ENCODE results near the gene ATXN1. TPM values are rescaled to one million over a fixed set of nuclear protein-coding genes. Genes with fewer than 3 reads are reported as not detected.

The ATXN1 gene
- total RNA-seq, 1 experiment from 2014 or later = 20.8 TPM

DNA sequence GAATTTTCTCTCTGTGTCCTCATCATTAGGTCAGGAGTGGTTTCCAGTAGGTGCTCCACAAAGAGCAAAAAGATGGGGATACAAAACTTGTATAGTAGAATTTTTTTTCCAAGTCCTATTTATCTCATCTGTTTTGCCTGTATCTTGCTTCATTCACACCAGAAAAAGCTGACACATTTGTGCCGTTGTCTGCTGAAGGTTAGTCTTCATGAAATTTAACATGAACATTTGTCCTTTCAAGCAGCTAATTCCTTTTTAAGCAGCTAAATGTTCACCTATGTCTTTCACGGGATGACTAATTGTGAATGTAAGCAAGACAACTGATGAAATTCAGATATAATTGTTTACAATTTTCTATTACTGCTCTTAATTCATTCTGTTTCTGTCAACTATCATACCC, 83.8 kb downstream of the ATXN1 start:
- Histone ChIP-seq H3K27me3 (replicated peaks) (no peaks in the 10 kb centered on the region), H3K27ac (peak overlapping the region; percentile 70), H3K4me3 (no peak overlapping the region), H3K4me1 (replicated peaks) (peaks cover 60% of the 10 kb centered on the region), H3K36me3 (no peaks in the 10 kb centered on the region), H3K9me3 (replicated peaks) (no peaks in the 10 kb centered on the region)
- DNase-seq (ENCODE audit: low read depth in 1 of 2, low spot score in 2 of 2) = no peak

- no peak overlapping the region for H3K4me3 ChIP-seq
- no peaks in the 10 kb centered on the region for H3K36me3 ChIP-seq
- H3K4me1 ChIP-seq (replicated peaks) = peaks cover 60% of the 10 kb centered on the region
- no peaks in the 10 kb centered on the region for H3K27me3 ChIP-seq (replicated peaks)
- H3K27ac ChIP-seq = peak overlapping the region; percentile 70
- DNase-seq (ENCODE audit: low read depth in 1 of 2, low spot score in 2 of 2) = peak; percentile 74 to 81
- no peaks in the 10 kb centered on the region for H3K9me3 ChIP-seq (replicated peaks)
Measured at GRCh38 chr6:16676978-16677377, 84.3 kb downstream of the ATXN1 start.

GRCh38 chr6:16676376-16676775, 84.9 kb downstream of the ATXN1 start:
- H3K27ac ChIP-seq = peak overlapping the region; percentile 70
- H3K27me3 ChIP-seq (replicated peaks) = no peaks in the 10 kb centered on the region
- peaks cover 60% of the 10 kb centered on the region for H3K4me1 ChIP-seq (replicated peaks)
- DNase-seq (ENCODE audit: low read depth in 1 of 2, low spot score in 2 of 2) = no peak
- no peak overlapping the region for H3K4me3 ChIP-seq
- no peaks in the 10 kb centered on the region for H3K36me3 ChIP-seq
- H3K9me3 ChIP-seq (replicated peaks) = no peaks in the 10 kb centered on the region

DNA sequence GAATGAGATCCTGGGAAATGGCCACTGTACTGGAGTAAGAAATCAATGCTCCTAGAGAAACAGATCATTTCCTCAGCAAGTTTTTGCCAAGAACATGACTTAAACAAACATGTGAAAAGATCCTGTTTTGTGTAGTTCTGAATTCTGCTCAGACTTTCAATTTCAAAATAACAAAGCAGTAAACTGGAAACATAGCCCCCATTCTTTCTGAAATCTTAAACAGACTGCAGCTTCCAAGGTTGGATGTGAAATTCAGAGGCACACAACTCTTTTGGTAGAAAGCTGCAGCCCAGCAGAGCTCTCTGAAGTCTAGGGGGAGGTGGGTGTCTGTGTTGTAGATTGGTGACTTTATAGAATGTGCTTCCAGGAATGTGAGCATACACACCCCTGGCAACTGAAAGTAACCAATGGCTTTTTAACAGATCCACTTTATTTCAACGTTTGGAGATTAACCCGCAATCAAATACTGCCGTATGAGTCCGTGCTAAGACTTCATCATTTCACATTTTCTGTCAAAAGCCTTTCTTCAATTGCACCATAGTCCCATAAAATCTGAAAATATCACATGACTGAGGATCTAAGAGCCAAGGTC, 86.4 kb downstream of the ATXN1 start:
- peak overlapping the region; percentile 57 for H3K27ac ChIP-seq
- H3K4me3 ChIP-seq = no peak overlapping the region
- H3K27me3 ChIP-seq (replicated peaks) = no peaks in the 10 kb centered on the region
- H3K4me1 ChIP-seq (replicated peaks) = peaks cover 61% of the 10 kb centered on the region
- H3K9me3 ChIP-seq (replicated peaks) = no peaks in the 10 kb centered on the region
- DNase-seq (ENCODE audit: low read depth in 1 of 2, low spot score in 2 of 2) = peak in 1 of 2 experiments; percentile 42
- no peaks in the 10 kb centered on the region for H3K36me3 ChIP-seq

DNA sequence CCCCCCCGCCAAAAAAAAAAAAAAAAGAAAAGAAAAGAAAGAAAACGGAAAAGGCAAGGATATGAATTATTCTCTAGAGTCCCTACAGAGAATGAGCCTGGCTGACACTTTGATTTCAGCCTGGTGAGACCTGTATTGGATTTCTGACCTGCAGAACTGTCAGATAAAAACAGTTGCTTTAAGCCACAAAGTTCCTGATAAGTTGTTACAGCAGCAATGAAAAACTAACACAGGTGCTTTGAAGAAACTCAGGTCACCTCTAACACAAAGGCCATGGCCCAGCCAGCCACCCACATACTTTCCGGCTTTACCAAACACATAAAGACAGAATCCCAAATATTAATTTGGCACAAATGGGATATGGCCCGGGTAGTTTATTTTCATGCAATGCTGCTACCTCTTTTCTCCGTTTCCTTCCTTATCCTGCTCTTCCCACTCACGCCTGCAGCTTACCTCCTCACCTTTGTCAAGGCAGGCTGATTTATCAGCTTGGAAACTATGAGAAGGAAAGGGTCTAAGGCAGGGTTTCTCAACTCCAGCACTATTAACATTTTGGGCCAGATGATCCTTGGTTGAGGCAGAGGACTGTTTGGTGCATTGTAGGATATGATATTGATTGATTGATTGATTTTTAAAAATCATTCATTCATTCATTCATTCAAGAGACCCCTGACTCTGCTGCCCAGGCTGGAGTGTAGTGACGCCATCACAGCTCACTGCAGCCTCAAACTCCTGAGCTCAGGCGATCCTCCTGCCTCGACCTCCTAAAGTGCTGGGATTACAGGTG, 88.1 kb downstream of the ATXN1 start:
- Histone ChIP-seq H3K4me3 (no peak overlapping the region), H3K27ac (no peak overlapping the region), H3K9me3 (replicated peaks) (no peaks in the 10 kb centered on the region), H3K4me1 (replicated peaks) (peaks cover 73% of the 10 kb centered on the region), H3K36me3 (no peaks in the 10 kb centered on the region), H3K27me3 (replicated peaks) (no peaks in the 10 kb centered on the region)
- DNase-seq (ENCODE audit: low read depth in 1 of 2, low spot score in 2 of 2) = no peak

DNA sequence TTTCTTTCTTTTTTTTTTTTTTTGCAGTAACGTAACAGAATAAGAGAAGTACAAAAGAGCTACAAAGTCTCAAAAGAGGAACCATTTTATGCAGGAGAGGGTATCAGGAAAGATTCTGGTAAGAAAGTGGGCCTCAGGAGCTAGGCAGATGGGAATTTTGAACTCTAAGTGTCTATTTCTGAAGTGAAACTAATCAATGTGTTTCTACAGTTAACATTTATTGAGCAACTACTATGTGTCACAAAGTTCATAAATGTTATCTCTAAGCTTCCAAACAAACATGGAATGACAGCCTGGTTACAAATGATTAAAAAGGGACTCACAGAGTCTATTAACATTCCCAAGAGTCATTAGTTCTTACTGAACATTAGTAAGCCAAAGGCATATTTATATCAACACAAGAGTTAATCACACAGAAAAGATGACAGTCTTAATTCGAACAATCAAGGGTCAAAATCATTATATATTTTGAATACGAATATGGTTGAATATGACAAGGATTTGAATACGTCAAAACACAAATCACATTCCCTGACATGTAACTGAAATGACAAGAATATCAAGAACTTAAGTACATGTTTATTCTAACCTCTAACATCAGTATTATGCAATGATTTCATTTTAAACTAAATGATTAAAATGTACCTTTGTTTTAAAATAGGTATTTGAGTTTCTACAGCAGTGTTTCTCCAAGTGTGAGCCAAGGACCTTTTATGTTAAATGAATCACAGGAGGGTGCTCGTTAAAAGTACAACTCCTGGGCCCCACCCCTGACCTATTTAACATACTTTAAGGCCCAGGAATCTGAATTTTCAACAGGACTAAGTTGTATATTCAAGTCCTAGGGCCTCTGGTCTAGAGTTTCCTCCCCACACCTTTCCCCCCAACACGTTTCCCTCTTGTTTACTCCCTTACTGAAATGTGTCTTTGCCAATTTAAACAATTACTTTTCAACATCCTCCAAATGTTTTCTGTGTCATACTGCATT, 89.7 kb downstream of the ATXN1 start:
- Histone ChIP-seq H3K4me1 (replicated peaks) (peaks cover 67% of the 10 kb centered on the region), H3K4me3 (no peak overlapping the region), H3K9me3 (replicated peaks) (no peaks in the 10 kb centered on the region), H3K36me3 (no peaks in the 10 kb centered on the region), H3K27me3 (replicated peaks) (no peaks in the 10 kb centered on the region), H3K27ac (peak overlapping the region; percentile 11; the same call in 1 of the 2 replicates)
- no peak for DNase-seq (ENCODE audit: low read depth in 1 of 2, low spot score in 2 of 2)

DNA sequence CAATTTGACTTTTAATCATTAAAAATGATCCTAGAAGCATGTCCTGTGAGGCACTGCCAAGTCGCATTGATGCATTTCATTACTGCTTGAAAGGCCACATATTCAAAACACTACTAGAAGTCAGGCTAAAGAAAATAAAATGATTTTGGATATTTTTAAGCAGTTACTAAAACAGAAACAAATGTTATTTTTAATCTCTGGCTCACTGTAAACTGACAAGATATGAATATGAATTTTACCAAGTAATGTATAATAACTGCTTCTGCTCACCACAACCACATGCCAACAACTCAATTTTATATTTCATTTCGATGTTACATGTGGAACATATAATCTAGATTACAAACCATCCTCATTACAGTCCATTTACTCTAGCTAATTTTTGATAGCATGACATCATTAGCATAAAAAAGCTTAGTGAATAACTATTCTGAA, 90.6 kb downstream of the ATXN1 start:
- Histone ChIP-seq H3K36me3 (peaks cover 2% of the 10 kb centered on the region; the same call in 1 of the 2 replicates), H3K4me1 (replicated peaks) (peaks cover 58% of the 10 kb centered on the region), H3K27ac (peak overlapping the region; percentile 26), H3K27me3 (replicated peaks) (no peaks in the 10 kb centered on the region), H3K9me3 (replicated peaks) (no peaks in the 10 kb centered on the region), H3K4me3 (no peak overlapping the region)
- no peak for DNase-seq (ENCODE audit: low read depth in 1 of 2, low spot score in 2 of 2)

- H3K27me3 ChIP-seq (replicated peaks) = no peaks in the 10 kb centered on the region
- peaks cover 55% of the 10 kb centered on the region for H3K4me1 ChIP-seq (replicated peaks)
- no peaks in the 10 kb centered on the region for H3K9me3 ChIP-seq (replicated peaks)
- H3K4me3 ChIP-seq = no peak overlapping the region
- peaks cover 3% of the 10 kb centered on the region; the same call in 1 of the 2 replicates for H3K36me3 ChIP-seq
- peak overlapping the region; percentile 26 for H3K27ac ChIP-seq
- DNase-seq (ENCODE audit: low read depth in 1 of 2, low spot score in 2 of 2) = no peak
Measured at GRCh38 chr6:16670183-16670582, 91.1 kb downstream of the ATXN1 start.

DNA sequence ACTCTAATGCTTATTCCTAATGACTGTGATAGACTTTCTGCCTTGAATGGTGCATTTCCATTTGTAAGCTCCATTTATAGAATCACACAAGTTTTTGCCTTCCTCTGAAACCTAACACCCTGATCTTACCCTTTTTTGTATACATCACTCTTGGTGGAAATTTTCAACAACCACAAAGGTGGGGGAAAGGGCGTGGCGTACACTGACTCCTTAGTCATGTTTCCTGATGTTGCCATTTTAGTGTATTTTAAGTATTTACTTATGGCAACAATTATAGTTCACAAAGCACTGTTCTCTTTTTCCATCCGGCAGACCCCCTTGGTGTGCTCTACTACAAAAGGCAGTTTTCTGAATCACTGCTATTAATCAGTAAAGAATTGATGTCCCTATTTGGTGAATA, 92.0 kb downstream of the ATXN1 start:
- peaks cover 3% of the 10 kb centered on the region; the same call in 1 of the 2 replicates for H3K36me3 ChIP-seq
- peaks cover 48% of the 10 kb centered on the region for H3K4me1 ChIP-seq (replicated peaks)
- no peaks in the 10 kb centered on the region for H3K27me3 ChIP-seq (replicated peaks)
- H3K9me3 ChIP-seq (replicated peaks) = no peaks in the 10 kb centered on the region
- H3K4me3 ChIP-seq = no peak overlapping the region
- peak; percentile 69 to 80 for DNase-seq (ENCODE audit: low read depth in 1 of 2, low spot score in 2 of 2)
- peak overlapping the region; percentile 26 for H3K27ac ChIP-seq

DNA sequence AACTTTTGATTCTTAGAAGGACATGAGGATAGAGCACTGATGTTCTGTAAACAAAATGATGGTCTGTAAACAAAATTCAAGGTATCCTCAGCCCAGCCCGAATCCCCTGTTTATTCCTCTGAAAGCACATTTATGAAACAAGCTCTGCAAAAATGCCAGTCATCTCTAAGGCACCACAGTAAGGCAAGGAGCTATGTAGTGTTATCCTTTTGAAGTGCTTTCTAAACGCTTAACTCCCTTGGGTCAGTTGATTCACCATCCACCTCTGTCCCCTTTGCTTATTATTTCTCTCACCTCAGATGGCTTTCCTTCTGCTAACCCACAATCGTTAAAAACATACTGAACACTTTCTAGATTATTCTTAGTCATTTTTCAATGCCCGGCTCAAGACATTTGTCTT, 93.8 kb downstream of the ATXN1 start:
- Histone ChIP-seq H3K4me1 (replicated peaks) (peaks cover 47% of the 10 kb centered on the region), H3K27ac (no peak overlapping the region), H3K27me3 (replicated peaks) (no peaks in the 10 kb centered on the region), H3K9me3 (replicated peaks) (no peaks in the 10 kb centered on the region), H3K4me3 (no peak overlapping the region), H3K36me3 (peaks cover 3% of the 10 kb centered on the region; the same call in 1 of the 2 replicates)
- no peak for DNase-seq (ENCODE audit: low read depth in 1 of 2, low spot score in 2 of 2)

DNA sequence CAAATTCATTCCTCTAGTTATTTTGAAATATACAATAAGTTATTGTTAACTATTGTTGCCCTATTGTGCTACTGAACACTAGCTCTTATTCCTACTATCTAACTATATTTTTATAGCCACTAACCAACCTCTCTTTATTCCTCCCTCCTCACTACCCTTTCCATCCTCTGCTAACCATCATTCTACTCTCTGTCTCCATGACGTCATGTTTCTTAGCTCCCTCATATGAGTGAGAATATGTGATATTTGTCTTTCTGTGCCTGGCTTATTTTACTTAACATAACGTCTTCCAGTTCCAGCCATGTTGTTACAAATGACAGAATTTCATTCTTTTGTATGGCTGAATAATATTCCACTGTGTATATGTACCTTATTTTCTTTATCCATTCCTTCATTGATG, 95.3 kb downstream of the ATXN1 start:
- peaks cover 10% of the 10 kb centered on the region for H3K36me3 ChIP-seq
- no peaks in the 10 kb centered on the region for H3K9me3 ChIP-seq (replicated peaks)
- no peak overlapping the region for H3K4me3 ChIP-seq
- no peak for DNase-seq (ENCODE audit: low read depth in 1 of 2, low spot score in 2 of 2)
- H3K4me1 ChIP-seq (replicated peaks) = peaks cover 31% of the 10 kb centered on the region
- no peaks in the 10 kb centered on the region for H3K27me3 ChIP-seq (replicated peaks)
- H3K27ac ChIP-seq = no peak overlapping the region

GRCh38 chr6:16665182-16665581, 96.1 kb downstream of the ATXN1 start:
- no peak for DNase-seq (ENCODE audit: low read depth in 1 of 2, low spot score in 2 of 2)
- Histone ChIP-seq H3K9me3 (replicated peaks) (no peaks in the 10 kb centered on the region), H3K36me3 (peaks cover 10% of the 10 kb centered on the region), H3K27ac (no peak overlapping the region), H3K4me1 (replicated peaks) (peaks cover 23% of the 10 kb centered on the region), H3K4me3 (no peak overlapping the region), H3K27me3 (replicated peaks) (no peaks in the 10 kb centered on the region)

DNA sequence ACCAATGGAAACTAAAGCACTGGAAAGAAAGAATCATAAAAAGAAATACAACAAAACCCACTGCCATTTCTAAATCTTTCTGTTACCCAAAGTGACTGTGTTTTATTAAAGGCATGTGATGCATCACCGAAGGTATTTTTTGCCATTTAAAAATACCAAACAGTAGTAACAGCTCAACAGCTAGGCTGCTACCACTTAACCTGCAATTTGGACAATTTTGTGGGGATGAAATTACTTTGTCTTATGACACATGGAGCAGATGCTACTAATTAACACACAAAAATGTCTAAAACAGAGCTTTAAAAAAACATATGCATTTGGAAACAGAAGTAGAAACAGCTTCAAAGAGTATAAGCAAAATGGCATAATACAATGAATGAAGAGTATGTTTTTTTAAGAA, 97.4 kb downstream of the ATXN1 start:
- H3K4me1 ChIP-seq (replicated peaks) = peaks cover 11% of the 10 kb centered on the region
- no peak for DNase-seq (ENCODE audit: low read depth in 1 of 2, low spot score in 2 of 2)
- no peak overlapping the region for H3K4me3 ChIP-seq
- H3K9me3 ChIP-seq (replicated peaks) = no peaks in the 10 kb centered on the region
- H3K27ac ChIP-seq = no peak overlapping the region
- H3K36me3 ChIP-seq = peaks cover 10% of the 10 kb centered on the region
- H3K27me3 ChIP-seq (replicated peaks) = no peaks in the 10 kb centered on the region

All from SJSA1 (cell line).